T47D (cell line): ENCODE data around the gene LIN28A.

Experiments used
- DNase-seq, 2 experiments: peaks; one replicate each; pipeline versions ENCODE4 v3.0.0 to v3.0.0-alpha.2; 2011 to 2012; ENCODE audit warnings: low read depth in 1 of 2, low spot score in 1 of 2
- JUND ChIP-seq: IDR thresholded peaks from 2 replicates; pipeline ENCODE4 v1.6.1; 2012; ENCODE audit warnings: low read depth
- in situ Hi-C: cut with HindIII; loops from 2 replicates; pipeline ENCODE4 v1.10.0; 2016; ENCODE audit warnings: low sequenced_read_pairs, low pct_unique_long_range_greater_than_20kb

LIN28A gene

DNA sequence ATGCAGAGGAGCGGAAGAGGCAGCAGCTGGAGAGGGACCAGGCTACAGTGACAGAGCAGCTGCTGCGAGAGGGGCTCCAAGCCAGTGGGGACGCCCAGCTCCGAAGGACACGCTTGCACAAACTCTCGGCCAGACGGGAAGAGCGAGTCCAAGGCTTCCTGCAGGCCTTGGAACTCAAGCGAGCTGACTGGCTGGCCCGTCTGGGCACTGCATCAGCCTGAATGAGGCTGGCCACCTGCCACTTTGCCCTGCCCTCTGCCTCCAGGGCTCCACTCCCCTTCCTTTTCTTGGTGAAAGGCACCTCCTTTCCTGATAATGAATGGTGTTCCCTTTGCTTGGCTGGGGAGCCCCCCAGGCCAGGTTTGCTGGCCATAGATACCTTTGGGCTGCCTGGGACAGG, 58.3 kb downstream of the LIN28A start:
- peak in 1 of 2 experiments; percentile 35 for DNase-seq
- TF ChIP-seq JUND = no peak
- in situ Hi-C loops = no loop called here

DNA sequence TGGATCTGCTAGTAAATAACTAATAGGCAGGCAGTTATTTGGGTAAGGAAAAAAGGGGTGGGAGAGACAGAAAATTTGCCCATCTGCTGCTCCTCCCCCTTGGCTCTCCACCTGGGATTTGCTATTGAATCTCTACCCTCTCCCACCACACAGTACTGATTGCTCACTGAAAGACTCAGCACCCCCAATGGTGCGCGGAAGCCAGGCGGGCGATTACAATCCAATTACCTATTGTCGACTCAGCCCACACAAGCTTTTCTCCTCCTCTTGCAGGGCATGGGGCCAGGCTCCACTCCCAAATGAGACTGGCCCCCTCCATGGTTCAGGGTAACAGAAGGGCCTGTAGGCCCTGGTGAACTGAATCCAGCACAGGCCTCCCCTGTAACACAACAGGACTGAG, 58.9 kb downstream of the LIN28A start:
- in situ Hi-C loops = no loop called here
- no peak for TF ChIP-seq JUND
- DNase-seq = no peak

DNA sequence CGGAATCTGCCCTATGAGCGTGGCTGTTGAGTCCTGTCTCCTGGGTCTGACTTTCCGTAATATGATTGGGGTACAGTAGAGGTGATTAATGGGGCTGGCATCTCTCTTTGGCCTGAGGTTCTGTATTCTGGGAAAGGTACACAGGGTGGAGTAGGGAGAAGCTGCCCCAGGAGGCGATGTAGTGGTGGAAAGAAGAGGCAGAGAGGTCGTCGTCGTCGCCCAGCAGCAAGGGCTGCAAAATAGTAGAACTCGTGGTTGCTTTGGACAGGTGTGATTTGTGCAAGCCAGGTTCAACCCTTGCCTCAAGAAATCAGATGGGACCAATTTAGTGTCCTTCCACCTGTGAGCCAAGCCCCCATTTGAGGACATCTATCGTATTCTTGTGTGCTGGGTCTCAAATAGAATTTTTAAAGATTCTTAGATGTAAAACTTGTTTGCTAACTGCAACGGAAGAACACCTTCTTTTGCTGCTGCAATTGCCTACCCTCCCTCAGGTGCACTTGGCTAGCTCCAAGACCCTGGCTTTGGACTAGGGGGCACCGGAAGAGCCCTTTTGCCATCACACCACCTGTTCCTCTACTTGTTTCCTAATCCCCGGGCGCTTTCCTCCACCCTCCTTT, 60.4 kb downstream of the LIN28A start:
- in situ Hi-C loops = no loop called here
- TF ChIP-seq JUND = no peak
- DNase-seq = no peak

DNA sequence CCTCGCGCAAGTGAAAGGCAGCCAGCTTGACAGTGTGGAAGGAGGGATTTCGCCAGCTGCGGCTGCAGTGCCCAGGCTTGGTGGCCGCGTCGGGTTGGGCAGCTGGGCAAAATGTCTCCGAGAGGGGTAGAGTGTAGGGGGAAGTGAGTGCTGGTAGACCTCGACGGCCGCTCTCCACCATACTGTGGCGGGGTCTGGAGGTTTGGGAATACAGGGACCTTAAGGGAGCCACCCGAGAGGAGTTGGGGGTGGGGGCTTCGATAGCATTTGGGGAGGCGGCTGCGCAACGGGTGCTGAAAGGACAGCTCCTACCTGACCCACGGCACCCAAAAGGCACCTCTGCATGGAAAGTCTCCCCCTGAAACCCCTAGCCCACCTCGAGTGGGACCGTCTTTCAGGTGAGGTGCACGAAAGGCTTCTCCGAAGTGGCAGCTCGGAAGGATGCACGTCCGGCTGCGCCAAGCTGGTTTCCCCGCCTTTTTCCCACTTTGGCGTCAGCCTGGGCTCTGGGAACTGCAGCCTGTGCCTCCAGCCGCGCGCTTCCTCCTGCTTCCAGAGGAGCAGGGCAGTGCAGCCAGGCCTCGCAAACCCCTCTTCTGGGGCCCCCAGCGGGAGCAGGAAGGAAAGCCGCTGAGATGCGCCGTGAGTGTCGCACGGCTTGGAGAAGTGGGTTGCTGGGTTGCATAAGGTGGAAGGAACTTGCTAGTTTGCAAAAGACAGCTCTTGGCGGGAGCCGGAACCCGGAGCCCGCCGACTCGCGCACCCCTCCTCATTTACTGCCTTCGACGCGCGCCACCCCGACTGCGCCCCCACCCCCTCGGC, 61.1 kb downstream of the LIN28A start:
- TF ChIP-seq JUND = no peak
- in situ Hi-C loops = no loop called here
- DNase-seq = peak in 1 of 2 experiments; percentile 75

DNA sequence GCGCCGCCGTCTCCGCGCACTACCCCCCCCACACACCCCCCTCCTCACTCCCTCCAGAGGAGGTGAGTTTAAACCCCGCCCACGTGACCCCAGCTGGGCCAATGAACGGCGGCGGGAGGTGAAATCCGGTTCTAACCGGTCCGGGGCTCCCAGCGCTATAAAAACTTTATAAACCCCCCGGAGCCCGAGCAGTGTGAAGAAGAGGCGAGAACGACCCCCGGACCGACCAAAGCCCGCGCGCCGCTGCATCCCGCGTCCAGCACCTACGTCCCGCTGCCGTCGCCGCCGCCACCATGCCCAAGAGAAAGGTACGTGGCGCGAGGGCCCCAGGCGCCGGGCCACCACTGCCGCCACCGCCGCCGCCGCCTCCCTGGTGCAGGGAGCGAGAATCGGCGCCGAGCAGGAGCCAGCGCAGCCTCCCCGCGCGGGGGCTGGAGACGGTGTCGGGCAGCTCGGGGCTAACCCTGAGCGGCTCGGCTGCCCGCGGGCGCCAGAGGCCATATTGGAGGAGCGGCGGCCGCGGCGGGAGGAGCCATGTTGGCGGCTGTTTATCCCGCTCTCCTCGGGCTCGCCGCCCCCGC, 61.8 kb downstream of the LIN28A start, which contains the start of gene HMGN2:
Gene HMGN2 (plus strand): TSS at position 121 of the 581 bp plus-strand sequence. CDS start 173 bp downstream, at position 294.
- DNase-seq = peak; percentile 66 to 93
- TF ChIP-seq JUND = no peak
- in situ Hi-C loops = no loop called here

DNA sequence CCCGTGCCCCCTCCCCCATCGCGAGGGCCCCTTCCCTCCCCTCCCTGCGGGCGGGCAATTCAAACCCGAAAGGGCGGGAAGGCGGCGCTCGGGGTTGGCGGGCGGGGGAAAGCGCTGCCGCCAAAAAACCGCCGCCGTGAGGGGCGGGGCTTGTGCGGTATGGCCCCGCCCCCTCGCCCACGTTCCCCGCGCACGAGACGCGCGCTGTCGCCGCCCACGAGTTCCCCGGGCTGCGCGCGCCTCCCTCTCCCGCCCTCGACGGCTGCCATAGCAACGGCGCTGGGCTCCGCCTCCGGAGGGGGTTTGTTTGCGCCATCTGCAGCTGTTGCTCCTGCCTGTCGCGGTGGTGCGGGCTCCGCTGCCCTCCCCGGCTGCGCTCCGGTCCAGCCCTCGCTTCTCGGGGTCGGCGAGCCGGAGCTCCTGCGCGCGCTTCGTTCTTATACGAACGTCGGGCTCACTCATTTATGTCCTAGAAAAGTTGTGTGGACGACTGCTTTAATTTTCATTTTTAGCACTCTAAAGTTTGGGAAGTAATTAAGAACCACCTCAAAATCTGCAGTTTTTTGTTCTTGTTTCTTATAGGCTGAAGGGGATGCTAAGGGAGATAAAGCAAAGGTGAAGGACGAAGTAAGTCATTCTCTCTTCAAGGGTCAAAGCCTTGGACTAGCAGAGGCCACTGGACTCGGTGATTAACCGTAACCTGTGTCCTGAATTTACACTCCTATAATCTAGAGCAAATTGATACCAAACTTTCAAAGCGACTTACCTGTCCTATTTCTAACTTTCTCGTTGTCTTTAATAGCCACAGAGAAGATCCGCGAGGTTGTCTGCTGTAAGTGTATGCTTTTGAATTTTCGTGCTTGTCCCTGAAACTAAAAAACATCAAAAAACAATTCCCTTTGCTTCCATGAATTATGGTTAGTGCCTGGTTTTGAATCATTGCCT, 62.6 kb downstream of the LIN28A start:
- no peak for TF ChIP-seq JUND
- in situ Hi-C loops = no loop called here
- peak; percentile 61 to 94 for DNase-seq

DNA sequence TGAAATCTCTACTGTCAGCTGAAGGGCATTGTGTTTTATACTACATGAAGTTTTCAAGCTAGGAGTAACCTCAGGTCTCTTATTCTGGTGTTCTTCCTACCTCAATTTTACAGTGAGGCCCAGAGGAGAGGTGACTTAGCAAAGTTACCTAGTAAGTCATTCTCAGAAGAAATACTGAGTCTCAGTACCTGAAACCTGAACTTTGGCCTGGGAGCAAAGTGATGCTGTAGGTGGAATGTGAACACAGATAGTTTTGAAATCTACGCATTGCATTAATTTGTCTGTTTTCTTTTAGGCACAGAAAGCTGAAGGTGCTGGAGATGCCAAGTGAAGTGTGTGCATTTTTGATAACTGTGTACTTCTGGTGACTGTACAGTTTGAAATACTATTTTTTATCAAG, 64.2 kb downstream of the LIN28A start:
- DNase-seq = no peak
- no peak for TF ChIP-seq JUND
- in situ Hi-C loops = no loop called here

DNA sequence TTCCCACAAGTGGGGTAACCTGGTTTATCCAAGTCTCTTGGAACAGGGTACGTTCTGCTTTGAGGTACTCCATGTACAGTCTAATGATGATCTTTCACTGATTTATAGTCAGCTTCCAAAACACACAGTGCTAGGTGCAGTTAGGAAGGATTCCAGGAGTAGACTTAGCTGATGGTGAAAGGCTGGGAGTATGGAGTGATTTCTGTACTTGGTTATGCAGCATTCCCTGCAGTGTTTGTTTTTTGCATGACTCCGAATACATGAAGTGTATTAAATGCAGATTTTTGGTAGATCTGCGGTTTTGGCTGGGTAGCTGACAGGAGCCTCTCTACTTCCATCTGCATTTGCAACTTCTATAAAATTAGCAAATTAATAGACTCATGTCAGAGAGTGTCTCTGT, 65.4 kb downstream of the LIN28A start:
- DNase-seq = no peak
- in situ Hi-C loops = no loop called here
- no peak for TF ChIP-seq JUND

DNA sequence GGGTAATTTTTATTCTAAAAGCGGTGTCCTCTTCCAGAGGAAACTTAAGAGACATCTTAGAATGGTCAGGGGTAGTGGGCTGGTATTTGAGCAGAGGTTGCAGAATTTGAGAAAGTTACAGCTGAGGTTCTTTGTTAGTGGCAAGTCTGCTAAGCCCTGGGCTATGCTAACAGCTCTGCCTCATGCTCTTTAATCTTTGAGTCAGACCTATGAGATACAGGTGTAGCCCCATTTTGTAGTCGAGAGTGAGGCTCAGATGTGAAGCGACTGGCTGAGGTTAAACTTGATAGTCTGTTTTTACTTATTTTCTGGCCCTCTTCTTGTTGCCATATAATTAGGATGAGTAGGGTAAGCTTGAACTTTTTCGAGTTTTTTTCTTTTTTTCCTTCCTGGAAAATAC, 66.3 kb downstream of the LIN28A start:
- TF ChIP-seq JUND = no peak
- in situ Hi-C loops = no loop called here
- no peak for DNase-seq

DNA sequence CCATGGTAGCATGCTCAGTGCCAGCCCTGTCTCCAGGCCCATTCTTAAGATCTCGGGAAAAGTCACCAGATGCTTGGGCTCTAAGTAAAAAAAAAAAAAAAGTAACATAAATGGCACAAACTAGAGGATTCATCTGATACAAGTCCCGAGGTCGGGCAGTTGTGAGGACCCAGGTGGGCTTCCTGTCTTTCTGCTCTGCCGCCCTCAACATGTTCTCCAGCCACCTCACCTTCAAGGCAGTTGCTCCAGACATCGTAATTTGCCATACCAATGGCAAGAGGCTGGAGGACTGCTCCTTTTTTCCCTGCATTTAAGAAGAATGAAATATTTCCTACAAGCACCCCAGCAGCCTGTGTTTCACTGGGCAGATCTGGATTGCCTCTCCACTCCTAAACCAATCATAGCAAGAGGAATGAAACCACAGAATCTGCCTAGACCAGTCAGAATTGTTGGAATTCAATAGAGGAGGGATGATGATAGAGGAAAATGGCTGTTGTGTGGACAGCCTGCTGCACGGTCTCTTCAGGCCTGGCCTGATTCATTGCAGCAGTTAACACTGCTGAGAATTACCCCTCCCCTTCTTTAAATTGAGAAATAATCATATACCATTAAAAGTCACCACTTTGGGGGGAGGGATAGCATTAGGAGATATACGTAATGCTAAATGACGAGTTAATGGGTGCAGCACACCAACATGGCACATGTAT, 67.0 kb downstream of the LIN28A start:
- DNase-seq = peak in 1 of 2 experiments; percentile 32

DNA sequence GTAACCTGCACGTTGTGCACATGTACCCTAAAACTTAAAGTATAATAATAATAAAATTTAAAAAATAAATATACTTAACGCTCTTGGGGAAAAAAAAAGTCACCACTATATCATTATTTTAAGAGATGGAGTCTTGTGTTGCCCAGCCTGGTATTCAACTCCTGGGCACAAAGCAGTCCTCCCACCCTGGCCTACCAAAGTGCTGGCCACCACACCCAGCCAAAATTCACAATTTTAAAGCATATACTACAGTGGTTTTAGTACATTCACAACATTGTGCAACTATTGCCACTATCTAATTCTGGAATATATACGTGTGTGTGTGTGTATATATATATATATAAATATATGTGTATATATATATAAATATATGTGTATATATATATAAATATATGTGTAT, 67.5 kb downstream of the LIN28A start:
- in situ Hi-C loops = no loop called here
- DNase-seq = no peak
- TF ChIP-seq JUND = no peak

More for the DNA sequence above, 67.0 kb downstream of the LIN28A start:
- in situ Hi-C loops = no loop called here
- TF ChIP-seq JUND = no peak

DNA sequence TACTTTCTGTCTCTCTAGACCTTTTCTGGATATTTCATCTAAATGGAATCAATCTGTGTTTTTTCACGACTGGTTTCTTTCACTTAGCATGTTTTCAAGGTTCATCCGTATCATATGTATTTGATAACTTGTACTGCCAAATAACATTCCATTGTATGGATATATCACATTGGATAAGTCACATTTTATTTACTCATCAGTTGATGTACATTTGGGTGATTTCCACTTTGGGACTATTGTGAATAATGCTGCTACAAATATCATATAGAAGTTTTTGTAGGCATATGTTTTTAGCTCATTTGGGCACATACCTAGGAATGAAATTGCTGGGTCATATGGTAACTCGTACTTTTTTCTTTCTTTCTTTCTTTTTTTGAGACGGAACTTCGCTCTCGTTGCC, 68.4 kb downstream of the LIN28A start:
- no peak for TF ChIP-seq JUND
- DNase-seq = no peak
- in situ Hi-C loops = no loop called here
